Measurements from ENCODE around the gene CTNNA3. TPM values are rescaled to one million over a fixed set of nuclear protein-coding genes. Genes with fewer than 3 reads are reported as not detected.

CTNNA3 gene
- total RNA-seq, 1 donor from 2014 or later: 6.9 TPM

DNA sequence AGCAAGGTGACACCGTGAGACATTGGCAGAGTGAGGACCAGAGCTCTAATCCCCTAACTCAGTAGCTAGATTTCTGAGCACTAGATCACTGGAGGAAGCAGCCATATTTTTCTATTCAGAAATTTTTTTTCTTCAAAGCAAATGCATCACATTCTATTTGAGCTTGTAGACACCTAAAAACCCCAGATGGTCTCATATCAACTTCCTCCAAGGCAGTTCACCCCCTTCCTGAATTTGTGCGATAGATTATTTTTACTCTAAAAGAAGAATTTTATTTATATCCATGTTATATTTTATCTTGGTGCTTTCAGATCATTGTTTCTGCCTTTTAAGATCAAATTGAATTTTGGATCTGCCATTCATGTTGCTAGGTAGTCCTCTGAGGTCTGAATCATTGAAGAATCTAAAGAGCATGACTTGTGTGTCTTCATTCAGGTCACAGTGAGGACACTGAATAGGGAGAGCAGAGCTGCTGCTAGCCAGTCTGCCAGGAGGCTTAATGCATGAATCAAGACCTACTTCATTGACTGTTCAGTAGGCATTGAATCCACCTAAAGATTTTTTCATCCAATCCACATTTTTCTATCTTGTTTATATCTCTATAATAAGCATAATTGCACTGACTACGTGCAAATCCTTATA is 863.1 kb downstream of the CTNNA3 start:
- no peak for DNase-seq (ENCODE audit: low read depth)

DNA sequence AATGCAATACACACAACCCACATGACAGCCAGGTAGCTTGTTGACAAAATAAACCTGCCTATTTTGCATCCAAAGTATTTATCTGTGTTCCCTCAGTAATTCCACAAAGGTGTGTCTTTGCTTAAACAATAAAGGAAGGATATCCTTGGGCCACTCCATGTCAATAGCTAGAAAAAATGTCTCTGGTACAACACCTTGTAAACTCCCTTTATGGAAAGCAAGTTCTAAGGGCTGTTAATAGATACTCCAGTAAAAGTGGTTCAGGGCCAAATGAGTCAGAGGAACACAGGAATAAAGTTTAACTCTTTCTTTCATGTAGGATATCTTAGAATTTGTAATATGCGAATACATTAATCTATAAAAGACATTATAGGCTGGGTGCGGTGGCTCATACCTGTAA is 867.0 kb downstream of the CTNNA3 start:
- DNase-seq (ENCODE audit: low read depth): no peak

DNA sequence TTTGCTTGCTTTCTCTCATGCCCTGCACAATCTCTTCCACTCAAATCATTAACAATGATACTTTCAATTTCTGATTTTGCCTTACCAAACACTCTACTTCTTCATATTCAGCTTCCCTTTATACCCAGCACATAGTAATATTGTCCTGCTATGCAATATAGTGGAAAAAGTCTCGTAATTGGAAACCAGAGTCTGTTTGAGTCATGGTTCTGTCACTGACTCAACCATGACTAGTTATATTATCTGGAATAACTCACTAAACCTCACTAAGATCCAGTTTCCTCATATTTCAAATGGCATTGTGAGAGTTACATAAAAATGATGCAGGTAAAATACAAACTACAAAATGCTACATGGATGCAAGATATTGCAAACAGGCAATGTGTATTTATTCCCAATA is 868.6 kb downstream of the CTNNA3 start:
- DNase-seq (ENCODE audit: low read depth): peak; percentile 44

DNA sequence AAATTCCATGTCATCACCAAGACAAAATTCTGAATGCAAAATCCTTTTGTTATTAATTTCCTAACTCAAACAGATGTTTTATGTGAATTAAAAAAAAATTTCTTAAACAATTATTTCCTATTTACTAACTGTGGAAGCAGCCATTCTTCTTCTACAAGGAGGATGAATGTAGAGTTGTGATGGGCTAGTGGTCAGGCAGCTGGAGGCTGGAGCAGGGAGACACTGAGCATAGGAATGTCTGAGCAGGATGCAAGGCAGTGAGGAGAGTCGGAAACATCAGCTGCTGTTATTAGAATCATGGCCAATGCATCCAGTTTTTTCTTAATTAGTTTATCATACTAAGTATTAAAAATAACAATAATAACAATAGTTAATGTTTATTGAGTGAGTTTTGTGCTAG is 872.7 kb downstream of the CTNNA3 start:
- DNase-seq (ENCODE audit: low read depth): no peak

DNA sequence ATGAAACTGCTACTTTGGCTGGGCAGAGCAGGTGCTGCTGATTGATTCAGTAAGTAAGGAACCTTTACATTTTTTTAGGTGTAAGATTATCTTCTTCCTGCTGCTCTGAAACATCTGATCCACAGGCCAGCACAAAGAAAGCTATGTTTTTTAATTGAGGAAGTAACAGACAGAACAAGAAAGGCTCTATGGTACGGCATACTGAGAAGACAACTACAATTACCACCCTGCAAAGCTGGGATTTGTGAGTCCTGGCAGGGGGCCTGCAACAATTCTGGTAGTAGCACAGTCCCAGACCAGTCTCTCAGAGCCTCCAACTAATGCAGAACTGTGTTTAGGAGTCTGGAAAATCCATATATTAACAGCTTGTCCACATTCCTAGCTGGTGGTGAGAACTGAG is 873.2 kb downstream of the CTNNA3 start:
- no peak for DNase-seq (ENCODE audit: low read depth)

DNA sequence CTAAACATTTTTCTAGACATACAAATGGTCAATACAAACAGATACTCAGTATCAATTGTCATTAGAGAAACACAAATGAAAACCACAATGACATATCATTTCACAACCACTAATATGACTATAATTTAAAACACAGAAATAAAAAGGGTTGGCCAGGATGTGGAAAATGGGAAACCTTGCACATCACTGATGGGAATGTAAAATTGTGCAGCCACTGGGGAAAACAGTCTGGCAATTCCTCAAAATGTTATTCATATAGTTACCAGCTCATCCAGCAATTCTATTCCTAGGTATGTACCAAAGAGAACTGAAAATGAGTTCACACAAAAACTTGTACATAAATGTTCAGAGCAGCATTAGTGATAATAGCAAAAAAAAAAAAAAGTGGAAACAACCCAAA is 876.3 kb downstream of the CTNNA3 start:
- no peak for DNase-seq (ENCODE audit: low read depth)

DNA sequence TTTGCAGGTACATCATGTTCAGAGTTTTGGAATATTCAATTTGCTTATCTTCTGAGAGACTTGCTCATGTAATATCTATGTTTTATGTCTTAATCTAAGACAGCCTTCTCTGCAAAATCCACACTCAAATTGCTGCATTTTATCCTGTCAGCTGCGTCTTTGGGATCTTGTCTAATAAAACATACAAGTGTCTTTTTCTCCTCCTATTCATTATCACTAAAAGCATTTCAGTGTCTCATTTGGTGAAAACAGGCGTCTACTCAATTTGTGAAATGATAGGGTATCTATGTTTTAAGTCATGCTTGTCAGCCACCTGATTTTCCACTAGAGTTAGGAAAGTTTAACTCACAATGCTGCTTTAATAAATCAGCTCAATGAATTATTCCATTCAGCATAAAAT is 882.9 kb downstream of the CTNNA3 start:
- DNase-seq (ENCODE audit: low read depth): no peak

DNA sequence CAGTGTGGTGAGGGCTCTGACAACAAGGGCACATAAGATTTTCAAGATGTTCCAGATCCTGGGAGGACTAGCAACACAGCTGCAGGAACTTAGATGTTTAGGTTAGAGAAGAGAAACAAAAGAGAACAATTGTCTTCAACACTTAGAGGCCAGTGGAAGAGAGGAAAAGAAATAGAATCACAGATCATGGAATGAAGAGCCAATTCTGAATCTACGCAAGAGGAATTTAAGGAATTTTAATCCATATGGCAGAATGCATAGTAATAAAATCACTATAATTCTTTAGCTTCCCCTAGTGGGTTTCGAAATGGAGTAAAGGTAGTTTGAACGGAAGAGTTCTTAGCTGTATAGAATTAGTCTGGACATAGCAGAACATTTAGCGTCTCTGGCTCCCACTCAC is 884.8 kb downstream of the CTNNA3 start:
- DNase-seq (ENCODE audit: low read depth): no peak

DNA sequence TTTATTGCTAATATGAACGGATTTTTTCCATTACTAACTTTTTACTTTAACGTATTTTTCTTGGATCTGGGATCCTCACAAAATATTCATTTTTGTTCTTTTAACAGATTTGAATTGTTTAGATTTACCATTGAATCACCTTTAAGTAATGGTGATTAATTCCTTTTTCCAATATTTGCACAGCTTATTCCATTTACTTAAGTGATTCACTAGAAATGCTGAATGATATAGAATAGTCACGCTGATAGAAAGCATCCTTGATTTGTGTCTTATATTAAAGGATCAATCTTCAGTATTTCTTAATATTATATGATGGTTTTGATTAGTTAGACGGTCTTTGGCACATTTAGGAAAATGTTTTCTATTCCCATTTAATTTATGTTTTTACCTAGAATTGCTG is 886.6 kb downstream of the CTNNA3 start:
- no peak for DNase-seq (ENCODE audit: low read depth)

DNA sequence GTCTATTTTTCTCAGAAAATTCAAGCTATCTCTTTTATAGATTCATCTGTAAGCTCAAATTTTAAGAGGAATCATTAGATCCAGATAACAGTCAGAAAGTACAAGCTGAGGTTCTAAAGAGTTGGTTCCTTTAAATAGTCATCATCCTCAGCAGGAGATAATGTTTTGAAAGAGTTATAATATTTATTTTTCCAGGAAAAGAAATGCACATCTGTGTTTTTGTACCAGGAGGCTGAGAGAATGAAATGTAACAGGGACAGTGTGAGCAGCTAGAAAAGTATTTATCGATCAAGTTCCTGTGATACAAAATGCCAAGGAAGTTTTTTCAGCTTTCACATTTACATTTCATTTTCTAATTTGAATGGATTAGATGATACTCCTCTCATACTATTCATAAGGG is 890.4 kb downstream of the CTNNA3 start:
- no peak for DNase-seq (ENCODE audit: low read depth)

DNA sequence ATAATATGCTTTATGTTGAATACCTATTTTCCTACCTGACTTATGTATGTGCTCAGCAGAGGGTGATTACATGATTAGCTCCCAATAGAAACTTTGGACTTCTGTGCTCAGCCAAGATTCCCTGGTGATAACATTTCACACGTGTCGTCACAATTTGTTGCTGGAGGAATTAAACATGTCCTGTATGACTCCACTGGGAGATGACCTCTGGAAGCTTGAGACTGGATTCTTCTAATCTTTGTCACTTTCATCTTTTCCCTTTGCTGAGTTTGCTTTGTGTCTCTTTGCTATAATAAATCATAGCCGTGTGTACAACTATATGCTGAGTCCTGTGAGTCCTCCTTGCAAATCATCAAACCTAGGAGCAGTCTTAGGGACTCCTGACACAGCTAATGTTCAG is 891.0 kb downstream of the CTNNA3 start:
- DNase-seq (ENCODE audit: low read depth): no peak

DNA sequence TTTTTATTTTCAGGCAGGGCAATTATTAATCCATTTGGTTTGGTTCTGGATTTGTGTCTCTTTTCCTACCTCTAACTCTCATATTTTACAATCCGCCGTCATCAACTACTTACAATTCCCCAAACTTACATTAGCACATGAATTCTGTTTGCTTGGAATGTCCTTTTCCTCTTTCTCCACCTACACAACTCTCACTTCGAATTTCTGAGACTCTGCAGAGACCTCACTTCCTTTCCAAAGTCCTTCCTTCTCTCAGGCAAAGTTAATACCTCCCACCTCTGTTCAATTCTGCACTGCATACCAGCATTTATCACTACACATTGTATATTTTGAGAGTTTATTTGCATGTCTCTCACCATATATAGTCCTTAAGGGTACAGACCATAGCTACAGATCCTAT is 892.8 kb downstream of the CTNNA3 start:
- no peak for DNase-seq (ENCODE audit: low read depth)

DNA sequence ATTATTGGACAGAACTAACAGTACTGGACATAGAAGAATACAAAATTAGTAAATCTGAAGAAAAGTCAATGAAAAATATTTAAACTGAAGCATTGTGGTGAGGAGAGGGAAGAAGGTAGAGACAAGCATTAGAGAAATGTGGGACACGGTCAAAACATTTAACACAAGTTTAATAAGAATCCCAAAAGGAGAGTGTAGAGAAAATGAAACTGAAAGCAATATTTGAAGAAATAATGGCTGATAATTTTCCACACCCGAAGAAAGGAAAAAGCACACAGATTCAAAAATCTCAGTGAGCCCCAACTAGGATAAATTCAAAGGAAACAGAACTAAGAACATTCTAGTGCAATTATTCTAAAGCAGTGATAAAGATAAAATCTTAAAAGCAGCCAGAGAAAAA is 896.5 kb downstream of the CTNNA3 start:
- DNase-seq (ENCODE audit: low read depth): no peak

DNA sequence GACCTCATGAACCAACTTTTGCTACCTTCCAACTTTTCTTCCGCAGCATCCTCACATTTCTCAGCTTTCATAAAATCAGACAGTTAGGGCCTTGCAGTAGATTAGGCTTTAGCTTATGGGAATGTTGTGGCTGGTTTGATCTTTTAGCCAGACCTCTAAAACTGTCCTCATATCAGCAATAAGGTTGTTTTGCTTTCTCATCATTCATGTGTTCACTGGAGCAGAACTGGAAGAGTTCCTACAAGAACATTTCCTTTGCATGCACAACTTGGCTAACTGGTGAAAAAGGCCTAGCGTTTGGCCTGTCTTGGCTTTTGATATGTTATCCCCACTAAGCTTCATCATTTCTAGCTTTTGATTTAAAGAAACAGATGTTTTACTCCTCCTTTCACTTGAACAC is 900.1 kb downstream of the CTNNA3 start:
- DNase-seq (ENCODE audit: low read depth): no peak

DNA sequence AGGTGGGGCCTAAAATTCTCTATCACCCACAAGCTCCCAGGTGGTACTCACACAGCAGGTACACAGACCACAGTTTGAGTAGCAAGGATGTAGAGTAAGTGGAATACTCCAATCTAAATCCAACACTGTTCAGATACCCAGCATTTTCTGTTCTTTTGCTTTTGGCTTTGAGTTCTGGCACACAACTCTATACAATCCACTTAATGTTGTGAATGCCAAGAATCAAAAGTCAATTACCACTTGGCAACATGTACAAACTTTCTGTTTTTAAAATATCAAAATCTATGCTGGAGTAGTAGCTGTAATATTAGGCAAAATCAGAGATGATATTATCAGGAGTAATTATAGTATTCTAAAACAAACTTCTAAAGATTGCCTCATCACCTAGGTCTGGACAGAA is 903.6 kb downstream of the CTNNA3 start:
- no peak for DNase-seq (ENCODE audit: low read depth)

DNA sequence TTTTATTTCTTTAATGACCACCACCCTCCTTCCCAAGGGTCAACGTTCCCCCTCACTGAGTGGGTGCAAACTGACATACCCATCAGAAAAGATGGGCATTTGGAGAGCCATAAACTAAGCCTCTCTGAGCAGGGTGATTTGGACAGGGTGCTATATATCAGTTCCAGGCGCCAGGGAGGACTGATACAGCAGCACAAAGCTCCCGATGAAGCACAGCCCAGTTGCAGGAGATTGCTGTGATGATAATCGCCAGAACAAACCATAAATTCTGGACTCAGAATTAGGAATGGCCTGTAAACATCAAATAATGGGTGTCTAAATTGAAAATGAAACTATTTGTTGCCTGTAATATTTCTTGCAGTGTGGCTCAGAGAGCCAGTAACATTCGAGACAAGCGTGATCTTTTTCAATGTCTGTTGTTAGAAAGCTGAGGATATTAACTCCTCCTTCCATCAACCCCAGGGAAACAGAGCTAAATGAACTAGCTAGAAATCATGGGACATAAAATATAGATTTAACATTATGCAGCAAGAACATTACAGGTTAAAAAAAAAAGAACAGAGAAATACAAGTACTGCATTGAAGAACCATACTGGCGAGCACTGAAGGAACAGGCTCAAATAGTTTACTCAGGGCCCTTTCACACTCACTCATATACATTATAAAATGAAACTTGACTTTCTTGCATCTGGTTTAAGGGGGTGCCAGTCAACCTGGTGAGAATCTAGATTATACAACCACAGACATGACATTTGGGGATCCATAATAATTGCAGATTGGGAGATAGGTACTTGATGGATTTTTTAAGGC is 907.6 kb downstream of the CTNNA3 start:
- no peak for DNase-seq (ENCODE audit: low read depth)

DNA sequence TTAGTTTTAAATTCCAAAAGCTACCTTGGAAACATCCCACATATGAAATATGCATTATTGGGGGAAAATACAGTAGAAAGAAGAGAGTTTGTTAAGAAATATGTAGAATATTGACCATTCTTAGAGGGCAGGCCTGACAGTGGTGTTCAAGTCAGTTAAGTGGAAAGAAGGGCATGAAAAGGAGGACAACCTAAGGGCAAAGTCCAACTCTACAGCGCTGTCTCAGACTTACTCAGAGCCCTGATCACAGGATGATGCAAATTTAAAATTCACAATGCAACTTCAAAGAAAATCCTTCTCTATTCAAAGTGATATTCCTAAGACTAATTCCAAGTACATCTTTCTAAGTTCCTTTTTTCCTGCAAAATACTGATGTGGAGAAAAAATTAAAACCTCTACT is 909.3 kb downstream of the CTNNA3 start:
- DNase-seq (ENCODE audit: low read depth): no peak

DNA sequence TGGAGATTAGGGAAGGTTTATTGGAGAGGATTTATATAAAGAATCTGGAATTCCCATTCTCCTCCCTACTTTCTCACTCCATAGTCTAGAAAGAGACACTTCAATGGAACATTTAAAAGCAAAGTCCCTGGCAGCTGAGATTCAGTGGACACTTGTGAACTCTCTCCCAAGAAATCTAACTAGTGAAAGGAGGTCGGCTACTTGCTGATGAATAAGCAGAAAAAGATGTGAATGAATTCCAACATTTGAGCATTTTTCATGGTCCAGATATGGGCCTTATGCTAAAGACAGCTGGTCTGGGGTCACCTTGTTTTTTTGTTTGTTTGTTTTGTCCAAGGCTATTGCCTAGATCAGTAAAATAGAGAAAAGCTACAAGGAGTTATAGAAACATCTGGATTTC is 911.2 kb downstream of the CTNNA3 start:
- no peak for DNase-seq (ENCODE audit: low read depth)

DNA sequence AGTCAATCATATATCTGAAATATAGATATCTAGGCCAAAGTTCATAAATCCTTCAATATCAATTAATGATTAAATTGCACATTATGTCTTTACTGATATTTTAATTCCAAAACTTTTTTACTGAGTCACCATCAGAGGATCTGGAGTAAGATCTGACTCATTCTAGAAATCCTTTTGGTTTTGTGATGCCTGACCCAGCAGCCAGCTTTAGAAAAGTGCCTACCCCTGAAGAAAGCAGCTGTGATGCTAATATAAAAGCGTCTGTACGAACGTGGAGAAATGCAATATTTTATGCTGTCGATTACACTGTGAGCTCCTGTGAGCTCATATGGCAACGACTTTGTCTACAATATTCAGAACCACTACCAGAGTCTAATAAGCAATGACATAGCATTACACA is 912.7 kb downstream of the CTNNA3 start:
- peak; percentile 85 for DNase-seq (ENCODE audit: low read depth)

DNA sequence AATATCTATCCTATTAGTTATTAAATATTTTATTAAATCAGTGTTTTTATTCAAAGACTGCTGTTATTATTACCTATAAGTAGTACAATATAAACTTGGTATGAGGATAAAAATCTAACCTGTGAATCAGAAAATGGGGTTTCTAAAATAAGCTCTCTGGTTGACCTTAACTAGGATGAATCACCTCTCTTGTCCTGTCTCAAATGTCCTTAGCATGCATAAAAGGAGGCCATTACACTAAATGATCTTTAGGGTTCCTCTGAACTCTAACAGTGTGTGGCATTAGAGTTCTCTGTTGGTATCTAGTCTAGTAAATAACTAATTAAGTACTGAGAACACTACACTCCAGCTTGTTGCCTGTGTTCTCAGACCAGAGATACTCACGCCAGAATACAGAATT is 913.2 kb downstream of the CTNNA3 start:
- DNase-seq (ENCODE audit: low read depth): peak; percentile 80

DNA sequence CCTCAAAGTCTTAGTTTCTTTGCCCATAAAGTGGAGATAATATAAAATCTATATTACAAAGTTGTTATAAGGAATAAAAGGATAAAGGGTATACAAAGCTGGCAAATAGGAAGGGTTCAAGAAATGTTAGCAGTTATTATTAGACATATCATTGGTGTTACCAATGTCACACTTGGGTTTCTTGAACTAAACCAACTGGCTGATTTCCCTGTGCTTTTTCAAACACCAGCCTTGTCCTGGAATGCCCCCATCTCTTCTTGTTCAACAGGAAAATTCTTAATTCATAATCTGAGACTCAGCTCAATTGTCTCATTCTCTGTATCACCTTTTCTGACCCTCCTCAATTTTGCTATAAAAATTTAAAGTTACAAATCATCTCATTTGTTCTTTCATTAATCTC is 913.9 kb downstream of the CTNNA3 start:
- DNase-seq (ENCODE audit: low read depth): peak; percentile 59

DNA sequence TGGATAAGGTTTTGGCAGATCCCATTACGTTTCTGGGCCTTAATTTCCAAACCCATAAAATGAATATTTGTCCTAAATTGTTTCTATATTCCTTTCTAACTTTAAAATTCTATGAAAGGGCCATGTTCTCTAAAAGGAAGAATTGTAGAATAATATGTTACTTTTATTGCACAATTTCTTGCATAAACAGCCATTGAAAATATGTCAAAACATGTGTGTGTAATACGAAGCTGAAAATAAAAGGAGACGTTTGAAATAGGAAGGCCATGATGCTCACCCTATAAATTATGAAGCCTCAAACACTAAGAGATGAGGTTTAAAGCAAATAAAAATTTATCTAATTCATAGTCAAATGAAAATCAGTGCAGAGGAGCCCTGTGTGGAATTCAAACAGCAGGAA is 915.2 kb downstream of the CTNNA3 start:
- DNase-seq (ENCODE audit: low read depth): no peak

DNA sequence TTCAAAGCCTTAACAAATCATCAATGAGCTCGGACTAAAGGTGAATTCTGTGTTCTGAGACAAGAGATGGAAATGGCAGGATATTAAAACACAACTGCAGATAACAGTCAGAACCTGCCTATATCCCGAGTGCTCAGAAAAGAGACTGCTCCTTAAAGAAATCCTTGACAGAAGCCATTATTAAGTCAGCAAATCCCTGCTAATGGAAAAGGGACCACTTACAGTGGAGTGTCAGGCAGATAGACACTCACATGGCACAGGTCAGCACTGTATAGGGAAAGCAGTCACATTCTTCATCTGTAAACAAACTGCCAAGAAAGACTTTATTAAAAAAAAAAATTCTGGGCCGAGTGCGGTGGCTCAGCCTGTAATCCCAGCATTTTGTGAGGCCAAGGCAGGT is 917.6 kb downstream of the CTNNA3 start:
- no peak for DNase-seq (ENCODE audit: low read depth)
